HG03520 (cell line): ENCODE data around the gene HOMER3.

ENCODE experiments used
- ATAC-seq: cut with Tn5 transposase; IDR thresholded peaks from one replicate; pipeline ENCODE4 v1.9.1; 2021; ENCODE audit warnings: mild to moderate bottlenecking, moderate library complexity; ENCODE audit not compliant: unreplicated experiment

Gene HOMER3

GRCh38 chr19:18883526-18884304 lies 57.3 kb downstream of the HOMER3 start:
- ATAC-seq, result no peak

- ATAC-seq, result no peak
Observed at GRCh38 chr19:18881491-18881890, 59.5 kb downstream of the HOMER3 start.

GRCh38 chr19:18879579-18880373 lies 61.2 kb downstream of the HOMER3 start:
- no peak for ATAC-seq
